Hematopoietic multipotent progenitor cell treated with erythropoietin and hydrocortisone succinate and interleukin-3 and kit ligand, for 4 days (in vitro differentiated cells): ENCODE data around the gene LIN28A.

Experiments
- DNase-seq: peaks from one replicate; pipeline ENCODE4 v3.0.0-alpha.2; 2015

Gene LIN28A

GRCh38 chr1:26388791-26389445 is 21.7 kb upstream of the LIN28A start:
- DNase-seq: no peak

- no peak for DNase-seq
Measured at GRCh38 chr1:26389604-26390247, 20.9 kb upstream of the LIN28A start.

GRCh38 chr1:26391450-26391849 is 19.2 kb upstream of the LIN28A start:
- peak; percentile 87 for DNase-seq

- DNase-seq: no peak
Measured at GRCh38 chr1:26395754-26396153, 14.9 kb upstream of the LIN28A start.

GRCh38 chr1:26399034-26399433 is 11.6 kb upstream of the LIN28A start:
- DNase-seq: no peak

GRCh38 chr1:26401891-26402290 is 8.7 kb upstream of the LIN28A start:
- DNase-seq: no peak

- DNase-seq: no peak
Measured at GRCh38 chr1:26403656-26404055, 7.0 kb upstream of the LIN28A start.

GRCh38 chr1:26404641-26405040 is 6.0 kb upstream of the LIN28A start:
- no peak for DNase-seq

- no peak for DNase-seq
Measured at GRCh38 chr1:26405281-26405915, 5.2 kb upstream of the LIN28A start.

GRCh38 chr1:26408604-26409003 is 2.0 kb upstream of the LIN28A start:
- peak; percentile 85 for DNase-seq

- no peak for DNase-seq
Measured at GRCh38 chr1:26409191-26409807, 1.3 kb upstream of the LIN28A start.

GRCh38 chr1:26411624-26412074 is 1.0 kb downstream of the LIN28A start:
- no peak for DNase-seq

GRCh38 chr1:26412180-26412840 is 1.7 kb downstream of the LIN28A start:
- DNase-seq: no peak

GRCh38 chr1:26413031-26413430 is 2.4 kb downstream of the LIN28A start:
- DNase-seq: no peak

- peak; percentile 88 for DNase-seq
Measured at GRCh38 chr1:26417111-26417759, 6.6 kb downstream of the LIN28A start.

GRCh38 chr1:26418865-26419349 is 8.3 kb downstream of the LIN28A start:
- DNase-seq: no peak

- no peak for DNase-seq
Measured at GRCh38 chr1:26419494-26419893, 8.9 kb downstream of the LIN28A start.

GRCh38 chr1:26429721-26430120 is 19.1 kb downstream of the LIN28A start:
- no peak for DNase-seq

- peak; percentile 99 for DNase-seq
Measured at GRCh38 chr1:26431979-26432695, 21.5 kb downstream of the LIN28A start, which contains the start of gene DHDDS. Gene DHDDS (plus strand): TSS chr1:26432321. CDS start chr1:26432946, 625 bp downstream.

GRCh38 chr1:26432793-26433192 is 22.2 kb downstream of the LIN28A start:
- no peak for DNase-seq

- no peak for DNase-seq
Measured at GRCh38 chr1:26434161-26434752, 23.6 kb downstream of the LIN28A start.
